Mesodermal cell (in vitro differentiated cells): ENCODE measurements around the gene GLCE.
"Not testable (repeated sequence)": the region's sequence is repeated elsewhere in the genome, so short reads cannot be mapped to it uniquely, and the experiment has no call there.

Experiments used
- H3K27ac ChIP-seq: 2 replicates; pipeline ENCODE4 v1.7.0; 2013; ENCODE audit warnings: mild to moderate bottlenecking, low read depth, low read length, moderate library complexity; ENCODE audit not compliant: severe bottlenecking
- H3K36me3 ChIP-seq: 2 replicates; pipeline ENCODE4 v1.7.1; 2013; ENCODE audit warnings: mild to moderate bottlenecking, low read length, moderate library complexity; ENCODE audit not compliant: control insufficient read depth, insufficient read depth
- H3K4me1 ChIP-seq: one replicate; pipeline ENCODE4 v1.7.1; 2013; ENCODE audit warnings: mild to moderate bottlenecking, low read length; ENCODE audit not compliant: insufficient read depth, control insufficient read depth, poor library complexity, severe bottlenecking
- H3K4me3 ChIP-seq: 2 replicates; pipeline ENCODE4 v1.7.0; 2013; ENCODE audit warnings: low read length, control low read depth, mild to moderate bottlenecking; ENCODE audit not compliant: insufficient read depth, poor library complexity, severe bottlenecking; ENCODE audit errors: extremely low read depth
- H3K9me3 ChIP-seq: 2 replicates; pipeline ENCODE4 v1.7.1; 2013; ENCODE audit warnings: mild to moderate bottlenecking, low read length, moderate library complexity; ENCODE audit not compliant: control insufficient read depth
- WGBS, 2 experiments: methylation state at CpG; one replicate each; pipeline ENCODE4 v1.1.5; 2013; ENCODE audit warnings: missing lambda C conversion rate in 2 of 2; ENCODE audit not compliant: insufficient coverage in 2 of 2; 5-methylcytosine and 5-hydroxymethylcytosine counted together

GLCE gene

DNA sequence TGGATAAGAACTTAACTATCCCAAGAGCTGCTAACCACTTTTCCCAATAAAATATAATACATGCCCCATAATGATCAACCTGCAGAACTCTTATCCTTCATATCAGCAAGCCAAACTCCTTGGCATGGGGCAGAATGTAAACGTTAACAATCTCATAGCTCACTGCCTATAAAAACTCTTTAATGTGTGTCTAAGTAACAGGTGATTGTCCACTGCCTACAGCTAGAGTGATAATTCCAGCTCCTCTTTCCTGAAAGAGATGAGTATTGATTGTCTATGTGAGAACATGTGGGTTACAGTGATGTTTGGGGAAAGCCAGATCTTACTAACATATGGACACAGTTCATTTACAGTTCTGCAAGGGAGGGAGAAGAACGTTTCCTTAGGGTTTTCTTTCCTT is 11.3 kb upstream of the GLCE start:
- Histone ChIP-seq H3K36me3 (no peaks in the 10 kb centered on the region), H3K4me1 (peaks cover 2% of the 10 kb centered on the region), H3K4me3 (no peak overlapping the region), H3K27ac (no peak overlapping the region), H3K9me3 (no peaks in the 10 kb centered on the region)
- WGBS, 2 experiments: no CpG with 5 or more reads among the region's 2 CpGs

DNA sequence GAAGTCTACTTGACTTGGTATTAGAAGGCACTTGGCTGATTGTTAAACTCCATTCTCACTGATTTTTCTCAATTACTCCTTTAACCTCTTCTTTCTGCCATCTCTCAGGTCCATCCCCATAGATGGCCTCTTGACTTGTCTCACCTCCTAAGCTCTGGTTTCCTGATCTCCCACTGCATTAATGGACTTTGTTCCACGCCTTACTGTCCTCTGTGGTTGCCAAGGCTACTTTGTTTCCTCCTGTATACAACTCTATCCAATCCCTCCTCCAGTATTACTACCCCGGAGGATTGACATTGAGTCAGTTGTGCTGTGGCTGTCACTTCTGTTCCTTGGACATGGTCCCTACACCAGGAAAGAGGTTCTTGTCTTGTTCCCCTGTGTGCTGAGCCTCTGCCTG is 10.6 kb upstream of the GLCE start:
- WGBS, 2 experiments: 83 to 100% methylated on average over 2 of the region's 2 CpGs
- H3K36me3 ChIP-seq: no peaks in the 10 kb centered on the region
- H3K27ac ChIP-seq: no peak overlapping the region
- peaks cover 8% of the 10 kb centered on the region for H3K4me1 ChIP-seq
- H3K9me3 ChIP-seq: no peaks in the 10 kb centered on the region
- no peak overlapping the region for H3K4me3 ChIP-seq

DNA sequence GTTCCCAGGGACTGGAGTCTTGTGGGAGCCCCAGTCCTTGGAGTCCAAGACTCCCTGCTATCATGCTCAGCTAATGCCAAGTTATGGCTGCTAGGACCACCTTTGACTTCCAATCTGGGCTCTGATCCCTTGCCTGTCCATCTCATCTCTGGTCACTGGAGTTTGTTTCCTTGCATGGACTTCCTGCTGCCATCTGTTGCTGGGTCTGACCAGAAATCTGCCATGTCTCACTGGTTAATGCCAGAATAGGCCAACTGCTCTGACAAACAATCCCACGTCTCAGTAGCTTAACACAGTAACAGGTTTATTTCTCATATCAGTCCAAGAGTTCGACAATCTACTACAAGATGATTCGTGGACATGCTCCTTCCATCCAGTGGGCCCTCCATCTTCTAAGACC is 10.1 kb upstream of the GLCE start:
- 92 to 100% methylated on average over 3 of the region's 3 CpGs for WGBS, 2 experiments
- Histone ChIP-seq H3K4me3 (no peak overlapping the region), H3K4me1 (peaks cover 8% of the 10 kb centered on the region), H3K36me3 (no peaks in the 10 kb centered on the region), H3K27ac (no peak overlapping the region), H3K9me3 (no peaks in the 10 kb centered on the region)

DNA sequence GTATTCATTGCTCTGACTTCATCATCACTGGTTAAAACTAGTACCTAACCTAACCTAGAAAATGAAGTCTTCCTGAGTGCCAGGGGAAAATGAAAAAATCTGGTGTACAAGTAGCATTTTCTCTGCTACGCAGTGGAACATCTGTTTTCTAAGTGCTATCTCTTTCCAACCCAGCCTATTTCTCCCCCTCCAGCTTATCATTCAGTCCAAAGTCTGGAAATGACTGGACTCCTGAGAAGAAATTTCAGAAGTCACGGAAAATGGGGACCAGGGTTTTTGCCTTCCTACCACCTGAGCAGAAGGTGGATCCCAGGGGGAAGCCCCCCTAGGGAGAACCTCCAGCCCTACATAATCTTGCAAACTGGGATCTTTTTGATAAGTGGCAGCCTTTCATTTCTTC is 9.6 kb upstream of the GLCE start:
- H3K36me3 ChIP-seq: no peaks in the 10 kb centered on the region
- WGBS, 2 experiments: 92 to 100% methylated on average over 2 of the region's 2 CpGs
- peaks cover 8% of the 10 kb centered on the region for H3K4me1 ChIP-seq
- H3K27ac ChIP-seq: no peak overlapping the region
- H3K4me3 ChIP-seq: no peak overlapping the region
- no peaks in the 10 kb centered on the region for H3K9me3 ChIP-seq

DNA sequence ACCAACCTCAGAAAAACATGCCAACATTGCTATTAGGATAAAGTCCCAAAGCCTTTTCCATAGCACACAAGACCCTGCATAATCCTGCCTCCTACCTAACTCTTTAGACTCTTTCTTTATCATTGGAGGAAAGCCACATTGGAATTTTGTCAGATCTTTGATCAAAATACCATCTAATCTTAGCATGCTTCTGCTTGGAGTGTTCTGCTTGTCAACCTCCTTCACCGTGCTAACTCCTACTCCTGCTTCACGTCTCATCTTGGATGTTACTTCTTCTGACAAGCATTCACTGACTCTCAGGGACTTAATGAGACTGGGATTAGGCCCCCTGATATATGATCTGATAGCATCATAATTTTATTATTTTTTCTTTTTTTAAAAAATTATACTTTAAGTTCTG is 7.4 kb upstream of the GLCE start:
- Histone ChIP-seq H3K4me1 (peaks cover 8% of the 10 kb centered on the region), H3K4me3 (no peak overlapping the region), H3K36me3 (no peaks in the 10 kb centered on the region), H3K9me3 (no peaks in the 10 kb centered on the region), H3K27ac (no peak overlapping the region)
- 73 to 100% methylated on average over 2 of the region's 2 CpGs for WGBS, 2 experiments

DNA sequence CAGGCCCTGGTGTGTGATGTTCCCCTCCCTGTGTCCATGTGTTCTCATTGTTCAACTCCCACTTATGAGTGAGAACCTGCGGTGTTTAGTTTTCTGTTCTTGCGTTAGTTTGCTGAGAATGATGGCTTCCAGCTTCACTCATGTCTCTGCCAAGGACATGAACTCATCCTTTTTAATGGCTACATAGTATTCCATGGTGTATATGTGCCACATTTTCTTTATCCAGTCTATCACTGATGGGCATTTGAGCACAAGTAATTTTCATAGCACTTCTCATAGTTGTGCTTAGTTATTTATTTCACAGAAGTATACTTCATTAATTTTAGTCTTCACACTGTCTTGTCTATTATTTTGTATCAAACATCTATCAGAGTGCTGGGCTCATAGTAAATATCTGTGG is 6.8 kb upstream of the GLCE start:
- H3K9me3 ChIP-seq, H3K27ac ChIP-seq, H3K4me3 ChIP-seq, H3K36me3 ChIP-seq, H3K4me1 ChIP-seq: not testable (repeated sequence)
- 67 to 83% methylated on average over 1 to 2 of the region's 2 CpGs for WGBS, 2 experiments

DNA sequence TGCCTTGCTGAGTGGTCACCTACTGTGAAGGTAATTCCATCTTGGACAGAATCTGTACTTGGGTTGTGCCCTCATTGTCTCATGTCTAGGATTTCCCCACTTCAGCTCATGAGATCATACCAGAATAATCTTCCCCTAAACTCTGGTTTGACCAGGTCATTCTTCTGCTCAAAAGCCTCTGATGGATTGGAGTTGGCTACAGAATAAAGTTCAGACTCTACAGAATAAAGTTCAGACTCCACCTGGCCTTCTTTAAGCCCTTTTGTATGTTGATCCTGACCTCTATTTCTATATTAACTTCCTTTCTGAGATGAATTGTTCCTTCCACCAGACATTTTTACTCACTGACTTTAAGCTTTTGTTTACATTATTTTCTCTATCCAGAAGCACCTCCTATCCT is 6.4 kb upstream of the GLCE start:
- no peak overlapping the region for H3K27ac ChIP-seq
- H3K4me1 ChIP-seq: peaks cover 8% of the 10 kb centered on the region
- no peaks in the 10 kb centered on the region for H3K36me3 ChIP-seq
- H3K4me3 ChIP-seq: no peak overlapping the region
- no peaks in the 10 kb centered on the region for H3K9me3 ChIP-seq

DNA sequence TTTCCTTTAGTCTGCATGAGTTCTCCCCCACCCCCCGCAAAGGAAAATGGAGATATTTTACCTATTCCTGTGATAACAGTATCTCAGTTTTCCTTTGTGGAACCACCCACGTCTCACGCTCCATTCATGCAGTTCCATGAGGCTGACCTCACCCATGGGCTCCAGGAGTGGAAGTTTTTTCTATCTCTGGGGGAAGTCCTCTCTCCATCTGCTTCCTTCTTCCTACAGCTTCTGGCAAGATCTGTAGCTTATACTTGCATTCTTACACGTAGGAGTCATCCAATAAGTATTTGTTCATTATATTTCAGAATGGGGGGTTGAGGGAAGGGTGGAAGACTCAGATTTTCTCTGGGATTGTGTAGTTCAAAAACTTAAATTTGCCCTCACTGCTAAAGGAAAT is 5.8 kb upstream of the GLCE start:
- 89% methylated on average over 1 of the region's 4 CpGs; no CpG with 5 or more reads in 1 of the 2 experiments for WGBS, 2 experiments
- Histone ChIP-seq H3K36me3 (no peaks in the 10 kb centered on the region), H3K4me1 (peaks cover 8% of the 10 kb centered on the region), H3K4me3 (no peak overlapping the region), H3K9me3 (no peaks in the 10 kb centered on the region), H3K27ac (no peak overlapping the region)

DNA sequence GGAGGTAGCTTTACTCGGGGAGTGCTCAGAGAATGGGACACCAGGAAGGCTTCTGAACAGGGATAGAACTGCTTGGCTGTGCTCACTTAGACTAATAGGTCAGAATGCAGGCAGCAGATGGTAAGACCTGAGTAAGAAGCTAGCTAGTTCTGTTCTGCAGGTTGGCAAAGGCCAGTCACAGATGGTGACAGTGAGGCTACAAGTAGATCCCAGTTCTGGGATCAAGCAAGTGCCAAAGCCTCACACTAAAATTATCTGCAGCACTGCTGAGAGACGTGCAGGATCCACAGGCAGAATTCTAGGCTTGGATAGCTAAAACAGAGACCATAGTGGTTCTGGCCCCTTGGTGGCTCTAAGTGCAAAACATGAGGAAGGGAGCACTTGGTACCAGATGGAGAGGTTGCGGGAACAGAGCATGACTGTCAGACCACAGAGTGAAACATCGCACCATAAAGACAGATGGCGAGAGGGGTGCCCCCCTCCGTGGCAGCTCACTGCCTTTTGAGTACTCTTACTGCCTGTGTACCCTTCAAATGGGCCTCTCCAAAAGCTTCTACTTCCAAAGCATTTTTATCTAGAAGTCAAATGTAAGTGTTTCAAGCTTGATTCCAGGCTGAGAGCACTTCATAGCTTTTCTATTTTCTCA is 3.6 kb upstream of the GLCE start:
- 81 to 90% methylated on average over 6 of the region's 6 CpGs for WGBS, 2 experiments
- peaks cover 8% of the 10 kb centered on the region for H3K4me1 ChIP-seq
- no peak overlapping the region for H3K4me3 ChIP-seq
- no peak overlapping the region for H3K27ac ChIP-seq
- no peaks in the 10 kb centered on the region for H3K9me3 ChIP-seq
- H3K36me3 ChIP-seq: no peaks in the 10 kb centered on the region

DNA sequence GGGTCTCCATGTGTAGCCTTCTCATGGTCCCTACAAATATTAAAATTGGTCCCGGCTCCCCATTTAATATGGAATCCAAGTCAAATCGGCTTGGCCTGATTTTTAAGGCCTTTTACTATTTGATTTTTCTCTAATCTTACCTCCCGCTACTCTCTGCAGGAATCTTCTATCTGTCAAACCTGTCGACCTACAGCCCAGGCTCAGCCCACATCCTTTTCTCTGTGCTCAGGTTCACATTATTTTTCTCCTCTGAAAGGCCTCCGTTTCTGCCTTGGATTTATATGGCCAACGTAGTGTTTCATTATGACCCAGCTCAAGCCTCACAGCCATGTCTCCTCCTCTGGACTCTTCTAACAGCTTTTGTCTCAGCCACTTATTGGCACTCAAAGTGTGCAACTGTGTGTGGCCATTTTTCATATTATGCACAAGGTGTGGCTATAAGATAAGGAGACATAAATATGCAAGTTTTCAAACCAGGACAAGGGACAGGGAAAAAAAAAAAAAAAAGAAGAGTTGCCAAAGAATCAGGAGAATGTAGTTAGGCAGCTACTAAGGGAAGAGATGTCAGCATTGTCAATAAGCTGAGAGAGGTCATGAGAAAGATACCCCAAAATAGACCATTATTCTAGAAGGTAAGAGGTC is 2.1 kb upstream of the GLCE start:
- 78% methylated on average over 4 to 6 of the region's 6 CpGs for WGBS, 2 experiments
- H3K4me1 ChIP-seq: peaks cover 15% of the 10 kb centered on the region
- H3K36me3 ChIP-seq: no peaks in the 10 kb centered on the region
- H3K9me3 ChIP-seq: no peaks in the 10 kb centered on the region
- H3K27ac ChIP-seq: no peak overlapping the region
- H3K4me3 ChIP-seq: no peak overlapping the region

DNA sequence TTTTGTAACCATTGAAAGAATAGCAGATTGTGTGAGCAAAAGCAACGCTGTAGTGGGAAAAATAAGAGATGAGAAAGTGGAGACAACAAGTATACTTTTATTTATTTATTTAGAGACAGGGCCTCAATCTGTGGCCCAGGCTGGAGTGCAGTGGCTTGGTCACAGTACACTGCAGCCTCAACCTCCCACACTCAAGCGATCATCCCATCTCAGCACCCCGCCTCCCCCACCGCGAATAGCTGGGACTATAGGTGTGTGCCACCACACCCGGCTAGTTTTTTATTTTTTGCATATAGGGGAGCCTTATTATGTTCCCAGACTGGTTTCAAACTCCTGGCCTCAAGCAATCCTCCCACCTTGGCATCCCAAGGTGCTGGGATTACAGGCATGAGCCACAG is 1.6 kb upstream of the GLCE start:
- 100% methylated on average over 5 of the region's 6 CpGs; no CpG with 5 or more reads in 1 of the 2 experiments for WGBS, 2 experiments
- peaks cover 15% of the 10 kb centered on the region for H3K4me1 ChIP-seq
- H3K9me3 ChIP-seq: no peaks in the 10 kb centered on the region
- no peak overlapping the region for H3K27ac ChIP-seq
- H3K36me3 ChIP-seq: no peaks in the 10 kb centered on the region
- no peak overlapping the region for H3K4me3 ChIP-seq
